ENCODE data around the gene MACF1. TPM values are rescaled to one million over a fixed set of nuclear protein-coding genes. Genes with fewer than 3 reads are reported as not detected.

Gene MACF1
- polyA plus RNA-seq, 3 donors = 32.3 to 63.1 (median 61.9) TPM

DNA sequence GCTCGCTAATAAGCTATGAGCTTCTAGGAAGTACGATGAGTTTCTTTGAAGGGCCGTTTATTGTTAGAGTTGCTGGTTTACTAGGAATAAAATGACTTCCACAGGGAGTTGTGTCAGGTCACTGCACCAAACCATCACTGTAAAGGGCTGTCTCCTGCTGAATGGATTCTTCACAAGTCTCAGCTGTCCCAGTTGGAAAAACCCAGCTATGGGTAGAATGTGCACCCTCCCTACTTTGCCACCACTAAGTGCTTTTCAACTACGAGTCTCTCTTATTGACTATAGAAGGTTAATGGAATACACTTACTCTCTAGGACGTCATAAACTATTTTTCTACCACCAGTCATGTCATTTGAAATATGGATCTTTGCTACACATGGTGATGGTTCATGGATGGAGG is 192.2 kb downstream of the MACF1 start:
- no peak overlapping the region for H3K27ac ChIP-seq (ENCODE audit: low read depth, low read length)
- WGBS, 3 donors = 76 to 82% (median 82%) methylated on average over 5 of the region's 5 CpGs

DNA sequence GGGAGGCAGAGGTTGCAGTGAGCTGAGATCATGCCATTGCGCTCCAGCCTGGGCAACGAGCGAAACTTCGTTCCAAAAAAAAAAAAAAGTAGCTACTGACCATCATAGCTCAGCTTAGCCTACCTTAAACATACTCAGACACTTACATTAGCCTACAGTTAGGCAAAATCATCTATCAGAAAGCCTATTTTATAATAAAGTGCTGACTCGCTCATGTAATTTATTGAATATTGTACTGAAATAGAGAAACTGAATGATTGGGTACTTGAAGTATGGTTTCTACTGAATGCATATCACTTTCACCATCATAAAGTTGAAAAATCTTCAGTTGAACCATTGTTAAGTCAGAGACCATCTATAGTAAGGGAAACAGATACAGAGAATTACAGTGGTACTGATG is 193.0 kb downstream of the MACF1 start:
- H3K27ac ChIP-seq (ENCODE audit: low read depth, low read length) = no peak overlapping the region
- WGBS, 3 donors = 87 to 95% (median 92%) methylated on average over 5 of the region's 5 CpGs

DNA sequence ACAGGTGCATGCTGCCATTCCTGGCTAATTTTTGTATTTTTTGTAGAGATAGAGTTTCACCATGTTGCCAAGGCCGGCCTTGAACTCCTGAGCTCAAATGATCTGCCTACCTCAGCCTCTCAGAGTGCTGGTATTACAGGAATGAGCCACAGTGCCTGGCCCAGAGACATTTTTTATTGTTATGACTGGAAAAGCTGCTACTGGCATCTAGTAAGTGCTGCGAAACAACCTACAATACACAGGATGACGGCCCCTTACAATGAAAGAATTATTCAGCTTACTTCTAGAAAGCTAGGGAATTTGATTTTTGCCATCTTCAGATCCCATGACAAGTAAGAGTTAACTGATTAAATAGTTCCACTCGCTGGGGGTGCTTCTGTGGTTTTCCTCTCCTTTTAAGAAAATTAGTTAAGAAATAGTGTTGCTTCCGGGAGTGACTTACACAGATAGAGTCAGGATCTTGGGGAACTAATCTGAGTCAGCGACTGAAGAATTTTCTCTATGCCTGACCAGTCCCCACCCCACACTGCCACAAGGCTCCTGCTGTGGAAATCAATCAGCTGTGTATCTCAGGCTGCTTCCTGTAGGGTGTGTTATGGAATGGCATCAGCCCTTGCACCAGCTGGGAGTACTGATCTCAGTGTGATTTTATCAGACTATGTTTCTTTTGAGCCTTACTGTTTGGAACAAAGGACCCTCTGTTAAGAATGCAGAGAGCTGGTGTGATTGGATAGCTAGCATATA is 194.0 kb downstream of the MACF1 start:
- H3K27ac ChIP-seq (ENCODE audit: low read depth, low read length) = no peak overlapping the region
- WGBS, 3 donors = 34 to 39% (median 37%) methylated on average over 6 of the region's 6 CpGs

DNA sequence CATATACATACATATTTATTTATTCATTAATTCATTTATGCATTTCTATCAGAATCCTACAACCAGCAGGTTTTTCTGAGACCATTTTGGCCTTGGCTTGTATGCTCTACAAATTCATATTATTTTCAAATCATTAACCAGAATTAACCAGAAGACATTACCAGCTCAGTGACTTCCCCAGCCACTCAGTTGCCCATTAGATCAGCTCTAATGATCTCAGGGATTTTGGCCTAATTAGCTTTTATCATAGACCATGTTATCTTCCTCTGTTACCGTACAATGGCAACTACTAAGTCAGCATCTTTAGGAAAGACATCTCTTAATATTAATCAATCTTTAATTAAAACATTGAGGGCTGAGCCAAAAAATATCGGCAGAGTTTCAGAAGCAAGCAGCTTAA is 196.6 kb downstream of the MACF1 start:
- 77 to 88% (median 84%) methylated on average over 2 of the region's 2 CpGs for whole genome bisulfite sequencing, 3 donors
- no peak overlapping the region for H3K27ac ChIP-seq (ENCODE audit: low read depth, low read length)

DNA sequence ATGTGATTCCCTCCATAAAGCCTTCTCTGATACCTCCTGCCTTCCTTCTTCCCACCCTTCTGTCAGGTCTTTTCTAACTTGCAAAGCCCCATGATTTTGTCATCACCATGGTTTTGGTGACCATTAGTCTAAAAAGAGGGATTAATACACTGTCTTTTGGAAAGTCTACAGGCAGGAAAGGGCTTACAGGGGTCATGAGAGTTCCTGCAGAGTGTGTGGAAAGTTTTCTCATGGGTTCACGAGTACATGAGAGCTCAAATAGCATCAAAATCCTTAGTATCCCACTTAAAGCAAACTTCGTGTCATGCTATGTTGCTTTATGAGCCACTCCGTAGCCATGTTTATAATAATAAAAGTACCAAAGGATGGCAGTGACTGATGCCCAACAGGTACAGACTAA is 200.4 kb downstream of the MACF1 start:
- 77 to 86% (median 83%) methylated on average over 3 of the region's 3 CpGs for WGBS, 3 donors
- H3K27ac ChIP-seq (ENCODE audit: low read depth, low read length) = no peak overlapping the region

DNA sequence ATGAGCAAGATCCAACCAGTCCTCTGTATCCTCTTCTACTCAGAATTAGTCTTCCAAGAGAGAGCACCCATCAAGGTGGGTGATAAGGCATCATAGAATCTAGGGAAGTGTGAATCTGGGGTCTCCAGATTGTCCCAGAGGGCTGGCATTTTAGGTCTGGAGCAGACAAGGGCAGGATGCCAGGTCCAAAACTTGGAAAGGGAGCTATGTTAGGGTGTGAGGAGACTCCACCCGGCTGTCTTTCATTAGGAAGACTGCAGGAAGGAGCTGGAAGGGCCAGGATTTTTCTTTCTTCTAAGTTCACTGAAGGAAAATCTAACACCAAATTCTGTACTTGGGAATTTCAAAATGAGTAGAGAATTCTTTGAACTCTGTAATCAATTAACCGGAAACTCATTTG is 200.9 kb downstream of the MACF1 start:
- WGBS, 3 donors = 23 to 60% (median 45%) methylated on average over 2 of the region's 2 CpGs
- no peak overlapping the region for H3K27ac ChIP-seq (ENCODE audit: low read depth, low read length)

DNA sequence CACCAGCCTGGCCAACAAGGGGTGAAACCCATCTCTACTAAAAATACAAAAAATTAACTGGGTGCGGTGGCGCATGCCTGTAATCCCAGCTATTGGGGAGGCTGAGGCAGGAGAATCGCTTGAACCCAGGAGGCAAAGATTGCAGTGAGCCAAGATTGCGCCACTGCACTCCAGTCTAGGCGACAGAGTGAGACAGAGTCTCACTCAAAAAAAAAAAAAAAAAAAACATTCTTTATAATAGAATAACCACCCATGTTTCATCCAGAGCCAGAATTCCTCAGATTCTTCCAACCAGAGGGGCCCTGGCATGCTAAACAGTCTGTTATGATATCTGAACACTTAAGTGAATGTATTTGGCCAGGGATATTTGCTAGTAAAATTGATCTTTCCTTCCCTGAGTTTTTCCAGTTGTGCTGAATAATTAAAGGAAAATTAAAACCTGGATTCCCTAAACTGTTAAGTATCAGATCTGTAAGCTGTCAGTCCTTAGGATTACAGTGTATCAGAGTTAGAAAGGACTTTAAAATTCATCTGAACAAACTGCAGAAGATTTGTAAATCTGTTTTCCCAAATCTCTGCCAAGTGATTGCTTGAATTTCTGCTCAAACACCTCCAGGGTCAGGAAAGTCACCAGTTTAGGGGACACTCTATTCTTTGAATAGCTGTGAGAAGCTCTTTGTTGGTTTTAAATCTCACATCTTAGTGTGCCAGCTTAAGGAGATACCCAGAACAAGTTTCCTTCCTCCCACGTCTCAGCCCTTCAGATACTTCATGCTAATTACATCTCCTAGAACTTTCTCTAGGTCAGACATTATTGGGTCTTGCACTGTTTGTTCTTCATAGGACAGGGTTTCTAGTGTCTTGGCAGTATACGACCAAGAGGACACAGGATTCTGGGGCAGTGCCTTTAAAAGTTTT is 202.3 kb downstream of the MACF1 start:
- WGBS, 3 donors = 51 to 68% (median 60%) methylated on average over 7 of the region's 7 CpGs
- no peak overlapping the region for H3K27ac ChIP-seq (ENCODE audit: low read depth, low read length)

DNA sequence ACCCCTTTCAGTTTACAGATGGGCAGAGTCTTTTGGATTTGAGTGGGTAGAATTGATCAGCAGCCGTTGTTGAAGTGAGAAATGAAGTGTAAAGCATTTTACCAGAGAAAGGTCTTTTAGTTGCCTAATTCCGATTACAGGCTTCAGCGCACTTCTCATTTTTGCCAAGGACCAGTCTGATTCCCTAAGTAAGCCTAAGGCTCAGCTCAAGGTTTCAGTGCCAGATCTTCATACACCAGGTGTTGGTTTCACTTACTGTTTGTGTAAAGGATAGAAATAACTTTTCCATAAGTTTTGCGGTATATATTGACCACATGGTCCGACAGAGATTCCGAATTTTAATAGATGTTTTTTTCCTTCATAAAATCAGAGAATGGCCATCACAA is 203.0 kb downstream of the MACF1 start:
- 23 to 69% (median 56%) methylated on average over 6 of the region's 6 CpGs for WGBS, 3 donors
- H3K27ac ChIP-seq (ENCODE audit: low read depth, low read length) = no peak overlapping the region

DNA sequence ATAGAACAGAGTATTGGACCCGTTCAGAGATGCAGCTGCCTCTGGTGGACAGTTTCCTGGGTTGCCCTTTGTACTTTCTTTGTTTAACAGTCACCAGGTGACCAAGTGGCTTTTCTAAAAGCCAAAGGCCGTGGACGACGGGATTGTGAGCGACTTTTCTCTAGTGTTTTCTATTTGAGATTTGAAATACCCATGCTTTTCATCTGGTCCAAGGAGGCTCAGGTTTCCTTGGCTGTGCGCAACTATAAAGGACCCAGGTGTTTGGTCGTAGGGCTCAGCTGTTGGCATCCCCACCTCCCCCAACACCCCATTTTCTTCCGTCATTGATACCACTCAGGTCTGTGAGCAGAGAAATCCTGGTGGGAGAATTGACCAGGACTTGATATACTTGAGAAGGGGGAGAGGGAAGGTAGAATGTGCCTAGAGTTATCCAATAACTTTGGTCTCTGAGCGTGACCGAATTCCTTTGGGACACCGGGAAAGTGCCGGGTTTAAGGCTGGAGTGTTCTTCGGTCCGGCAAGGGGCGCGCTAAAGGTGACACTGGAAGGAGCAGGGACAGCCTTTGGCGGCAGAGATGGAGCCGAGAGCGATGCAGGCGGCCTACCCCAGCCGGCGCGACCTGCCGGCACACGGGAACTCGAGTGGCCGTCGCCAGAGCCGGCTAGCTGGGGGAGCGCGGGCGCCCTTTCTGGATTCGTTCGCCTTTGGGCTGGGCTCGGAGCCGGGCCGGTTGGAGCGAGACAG is 203.6 kb downstream of the MACF1 start:
- 6 to 15% (median 14%) methylated on average over 38 of the region's 38 CpGs for WGBS, 3 donors
- H3K27ac ChIP-seq (ENCODE audit: low read depth, low read length) = peak overlapping the region; percentile 10

DNA sequence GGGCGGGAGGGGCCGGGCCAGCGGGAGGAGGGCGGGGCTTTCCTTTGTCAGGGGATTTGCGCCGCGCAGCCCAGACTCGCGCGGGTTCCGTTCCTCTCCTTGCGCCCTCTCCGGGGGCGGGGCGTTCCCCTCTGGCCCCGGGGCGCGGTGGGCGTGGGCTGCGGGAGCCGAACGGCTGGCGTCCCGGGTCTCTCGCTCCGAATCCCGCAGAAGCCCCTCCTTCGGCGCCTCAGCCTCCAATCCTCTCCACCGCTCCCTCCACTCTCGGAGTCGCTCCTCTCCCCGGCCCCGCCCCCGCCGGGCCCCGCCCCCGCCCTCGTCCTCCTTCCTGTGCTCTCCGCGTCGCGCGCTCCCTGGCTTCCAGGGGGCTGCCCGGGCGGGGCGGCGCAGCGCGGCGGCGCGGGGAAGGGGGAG is 204.2 kb downstream of the MACF1 start:
- peak overlapping the region; percentile 10 for H3K27ac ChIP-seq (ENCODE audit: low read depth, low read length)
- WGBS, 3 donors = 0 to 1% (median 0%) methylated on average over 9 to 53 of the region's 53 CpGs

DNA sequence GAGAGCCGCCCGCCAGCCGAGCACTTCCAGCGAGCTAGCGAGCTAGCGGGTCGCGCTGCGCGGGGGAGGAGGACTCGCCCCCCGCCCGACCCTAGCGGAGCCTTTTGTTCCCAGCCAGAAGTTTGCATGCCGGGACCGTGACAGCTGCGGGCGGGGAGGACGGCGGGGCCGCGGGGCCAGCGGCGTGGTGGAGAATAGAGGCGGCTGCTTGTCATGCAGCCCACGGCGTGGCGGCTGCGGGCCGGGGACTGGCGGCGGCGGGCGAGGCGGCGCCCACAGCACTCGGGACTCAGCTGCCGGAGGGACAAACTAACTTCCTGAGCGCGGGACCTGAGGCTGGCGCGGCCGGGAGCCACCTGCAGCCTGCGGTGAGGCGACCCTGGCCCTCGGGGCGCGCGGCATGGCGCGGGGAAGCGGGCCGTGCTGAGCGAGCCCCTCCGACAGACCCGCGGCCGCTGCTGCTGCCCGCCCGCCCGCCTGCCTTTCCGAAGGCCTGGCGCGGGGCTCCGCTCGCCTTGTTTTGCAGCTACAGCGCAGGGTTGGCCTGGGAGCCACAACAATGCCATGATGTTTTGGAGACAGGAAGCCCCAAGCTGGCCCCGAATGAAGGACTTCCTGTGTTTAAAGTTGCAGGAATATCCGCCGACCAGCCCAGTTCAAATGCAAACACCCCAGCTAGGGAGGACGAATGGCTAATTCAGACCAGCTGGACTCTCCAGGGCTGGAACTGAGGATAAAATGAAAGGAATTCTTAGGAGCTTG is 204.7 kb downstream of the MACF1 start:
- no peak overlapping the region for H3K27ac ChIP-seq (ENCODE audit: low read depth, low read length)
- WGBS, 3 donors = 1% methylated on average over 63 to 71 of the region's 71 CpGs

DNA sequence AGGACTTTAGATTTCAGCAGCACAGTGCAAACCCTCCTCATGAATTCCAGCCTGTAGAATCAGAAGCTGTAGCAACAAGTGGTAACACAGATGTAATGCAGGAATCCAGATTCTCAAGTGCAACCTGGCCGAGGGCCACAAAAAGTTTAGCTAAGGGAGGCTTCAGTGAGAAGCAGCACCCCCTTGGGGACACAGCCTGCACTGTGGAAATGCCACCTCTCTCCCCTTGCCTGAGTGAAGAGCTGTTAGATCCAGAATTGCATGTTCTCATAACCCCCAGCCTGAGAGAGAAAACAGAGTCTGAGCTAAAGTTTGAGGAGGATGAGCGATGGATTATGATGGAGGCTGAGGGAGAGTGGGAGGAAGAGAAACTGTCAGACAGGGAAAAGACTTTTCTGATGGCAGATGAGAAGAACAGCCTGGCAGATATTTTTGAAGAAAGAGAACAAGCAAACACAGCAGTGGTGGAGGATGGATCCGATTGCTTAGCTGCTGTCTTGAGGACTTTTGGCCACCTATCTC is 206.5 kb downstream of the MACF1 start:
- H3K27ac ChIP-seq (ENCODE audit: low read depth, low read length) = no peak overlapping the region
- WGBS, 3 donors = 17 to 38% (median 34%) methylated on average over 3 of the region's 3 CpGs

DNA sequence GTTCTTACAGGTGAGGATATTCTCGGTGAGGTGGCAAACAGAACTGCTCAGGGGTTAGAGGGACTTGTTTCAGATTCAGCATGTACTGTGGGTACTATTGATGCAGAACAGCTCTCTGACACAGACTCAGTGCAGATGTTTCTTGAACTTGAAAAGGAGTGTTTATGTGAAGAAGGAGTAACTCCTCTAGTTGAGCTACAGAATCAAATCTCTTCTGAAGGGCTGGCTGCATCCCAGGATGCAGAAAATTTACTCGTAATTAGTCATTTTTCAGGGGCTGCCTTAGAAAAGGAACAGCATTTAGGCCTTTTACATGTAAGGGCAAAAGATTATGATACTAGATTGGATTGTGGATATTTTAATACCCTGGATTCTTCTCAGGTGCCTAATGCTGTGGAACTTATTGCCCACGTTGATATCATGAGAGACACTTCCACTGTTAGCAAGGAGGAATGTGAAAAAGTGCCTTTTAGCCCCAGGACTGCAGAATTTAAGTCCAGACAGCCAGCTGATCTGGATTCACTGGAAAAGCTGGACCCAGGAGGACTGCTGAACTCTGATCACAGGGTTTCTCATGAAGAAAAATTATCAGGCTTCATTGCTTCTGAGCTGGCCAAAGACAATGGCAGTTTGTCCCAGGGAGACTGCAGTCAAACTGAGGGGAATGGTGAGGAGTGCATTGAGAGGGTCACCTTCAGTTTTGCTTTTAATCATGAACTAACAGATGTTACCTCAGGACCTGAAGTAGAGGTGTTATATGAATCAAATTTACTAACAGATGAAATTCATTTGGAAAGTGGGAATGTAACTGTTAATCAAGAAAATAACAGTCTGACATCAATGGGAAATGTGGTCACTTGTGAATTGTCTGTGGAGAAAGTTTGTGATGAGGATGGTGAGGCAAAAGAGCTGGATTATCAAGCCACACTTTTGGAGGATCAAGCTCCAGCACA is 207.3 kb downstream of the MACF1 start:
- H3K27ac ChIP-seq (ENCODE audit: low read depth, low read length) = no peak overlapping the region
- WGBS, 3 donors = 22 to 51% (median 50%) methylated on average over 3 of the region's 3 CpGs

DNA sequence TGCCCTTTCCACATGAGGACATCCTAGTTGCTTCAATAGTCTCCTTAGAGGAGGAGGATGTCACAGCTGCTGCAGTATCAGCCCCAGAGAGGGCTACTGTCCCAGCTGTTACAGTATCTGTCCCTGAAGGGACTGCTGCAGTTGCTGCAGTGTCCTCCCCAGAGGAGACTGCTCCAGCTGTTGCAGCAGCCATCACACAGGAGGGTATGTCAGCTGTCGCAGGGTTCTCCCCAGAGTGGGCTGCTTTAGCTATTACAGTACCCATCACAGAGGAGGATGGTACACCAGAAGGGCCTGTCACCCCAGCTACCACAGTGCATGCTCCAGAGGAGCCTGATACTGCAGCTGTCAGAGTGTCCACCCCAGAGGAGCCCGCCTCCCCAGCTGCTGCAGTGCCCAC is 208.4 kb downstream of the MACF1 start:
- 91 to 96% (median 92%) methylated on average over 2 of the region's 2 CpGs for WGBS, 3 donors
- no peak overlapping the region for H3K27ac ChIP-seq (ENCODE audit: low read depth, low read length)

DNA sequence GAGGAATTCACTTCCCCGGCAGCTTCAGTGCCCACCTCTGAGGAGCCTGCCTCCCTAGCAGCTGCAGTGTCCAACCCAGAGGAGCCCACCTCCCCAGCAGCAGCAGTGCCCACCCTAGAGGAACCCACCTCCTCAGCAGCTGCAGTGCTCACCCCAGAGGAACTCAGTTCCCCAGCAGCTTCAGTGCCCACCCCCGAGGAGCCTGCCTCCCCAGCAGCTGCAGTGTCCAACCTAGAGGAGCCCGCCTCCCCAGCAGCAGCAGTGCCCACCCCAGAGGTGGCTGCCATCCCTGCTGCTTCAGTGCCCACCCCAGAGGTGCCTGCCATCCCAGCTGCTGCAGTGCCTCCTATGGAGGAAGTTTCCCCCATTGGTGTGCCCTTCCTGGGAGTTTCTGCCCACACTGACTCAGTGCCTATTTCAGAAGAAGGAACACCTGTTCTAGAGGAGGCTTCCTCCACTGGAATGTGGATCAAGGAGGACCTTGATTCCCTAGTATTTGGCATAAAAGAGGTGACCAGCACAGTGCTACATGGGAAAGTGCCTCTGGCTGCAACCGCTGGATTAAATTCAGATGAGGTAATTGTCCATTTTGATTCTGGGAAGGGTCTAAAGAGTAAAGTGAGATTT is 209.5 kb downstream of the MACF1 start:
- 76 to 82% (median 78%) methylated on average over 4 of the region's 4 CpGs for WGBS, 3 donors
- H3K27ac ChIP-seq (ENCODE audit: low read depth, low read length) = no peak overlapping the region

DNA sequence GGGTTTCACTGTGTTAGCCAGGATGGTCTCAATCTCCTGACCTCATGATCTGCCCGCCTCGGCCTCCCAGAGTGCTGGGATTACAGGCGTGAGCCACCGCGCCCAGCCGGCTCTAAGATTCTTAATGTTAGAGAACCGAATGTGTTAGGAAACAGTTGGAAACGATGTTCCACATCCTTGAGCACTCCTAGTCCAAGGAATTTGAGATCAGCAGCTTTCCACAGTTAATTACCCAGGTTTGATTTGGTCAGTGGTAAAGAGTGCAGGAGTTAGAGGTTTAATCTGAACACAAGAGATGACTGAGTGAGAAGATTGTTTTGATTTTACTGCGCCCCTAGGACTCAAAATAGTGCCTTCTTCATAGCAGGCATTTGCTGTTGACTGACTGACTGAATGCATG is 211.1 kb downstream of the MACF1 start:
- H3K27ac ChIP-seq (ENCODE audit: low read depth, low read length) = no peak overlapping the region
- 90 to 93% (median 92%) methylated on average over 9 of the region's 9 CpGs for WGBS, 3 donors

DNA sequence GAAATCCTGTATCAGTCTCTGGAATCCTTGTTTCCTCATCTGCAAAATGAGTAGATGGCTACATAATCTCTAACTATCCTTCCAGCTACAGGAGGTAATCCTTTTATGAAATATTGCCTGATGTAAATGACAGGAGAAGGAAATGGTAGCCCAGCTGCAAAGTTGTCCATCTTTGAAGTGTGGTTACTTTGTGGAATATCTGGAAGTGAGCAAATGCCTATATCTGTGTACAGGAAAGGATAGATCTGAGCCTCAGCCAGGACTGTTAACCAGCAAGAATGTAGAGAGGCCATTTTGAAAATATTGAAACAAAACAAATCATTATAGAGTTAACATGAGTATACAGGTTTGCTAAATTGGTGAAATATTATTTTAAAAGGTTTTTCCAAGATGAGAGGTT is 212.1 kb downstream of the MACF1 start:
- no peak overlapping the region for H3K27ac ChIP-seq (ENCODE audit: low read depth, low read length)
